ENCODE results near the gene ZRANB3.

GRCh38 chr2:135563793-135564192, 32.8 kb upstream of the ZRANB3 start:
- TF ChIP-seq, protein P1, sequence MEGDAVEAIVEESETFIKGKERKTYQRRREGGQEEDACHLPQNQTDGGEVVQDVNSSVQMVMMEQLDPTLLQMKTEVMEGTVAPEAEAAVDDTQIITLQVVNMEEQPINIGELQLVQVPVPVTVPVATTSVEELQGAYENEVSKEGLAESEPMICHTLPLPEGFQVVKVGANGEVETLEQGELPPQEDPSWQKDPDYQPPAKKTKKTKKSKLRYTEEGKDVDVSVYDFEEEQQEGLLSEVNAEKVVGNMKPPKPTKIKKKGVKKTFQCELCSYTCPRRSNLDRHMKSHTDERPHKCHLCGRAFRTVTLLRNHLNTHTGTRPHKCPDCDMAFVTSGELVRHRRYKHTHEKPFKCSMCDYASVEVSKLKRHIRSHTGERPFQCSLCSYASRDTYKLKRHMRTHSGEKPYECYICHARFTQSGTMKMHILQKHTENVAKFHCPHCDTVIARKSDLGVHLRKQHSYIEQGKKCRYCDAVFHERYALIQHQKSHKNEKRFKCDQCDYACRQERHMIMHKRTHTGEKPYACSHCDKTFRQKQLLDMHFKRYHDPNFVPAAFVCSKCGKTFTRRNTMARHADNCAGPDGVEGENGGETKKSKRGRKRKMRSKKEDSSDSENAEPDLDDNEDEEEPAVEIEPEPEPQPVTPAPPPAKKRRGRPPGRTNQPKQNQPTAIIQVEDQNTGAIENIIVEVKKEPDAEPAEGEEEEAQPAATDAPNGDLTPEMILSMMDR (conservative IDR thresholded peaks at IDR 0.05) = no peak
- no peak for TF ChIP-seq ZFX (IDR thresholded peaks at IDR 0.05)
